SK-N-SH (cell line): Measurements from ENCODE around the gene PXK. TPM values are rescaled to one million over a fixed set of nuclear protein-coding genes. Genes with fewer than 3 reads are reported as not detected.

ENCODE experiments used
- CTCF ChIA-PET: fragments of 300-600, 350-600 bp; formaldehyde crosslinking; extraction: SDS; loops from one replicate; lab custom pipeline; 2021; lab: Yijun Ruan, JAX
- POLR2A ChIA-PET: fragments of 350-600 bp; sonication (Branson Sonifier 250); formaldehyde crosslinking; extraction: SDS; loops from one replicate; lab custom pipeline; 2020; ENCODE audit warnings: antibody characterized with exemption, inconsistent platforms; lab: Yijun Ruan, JAX
- DNase-seq: peaks from one replicate; pipeline ENCODE4 v3.0.0; 2012
- H2AFZ ChIP-seq: fragments of 200-600 bp; sonication (generic); 2 replicates; pipeline ENCODE4 v1.8.1; 2016; ENCODE audit warnings: antibody characterized with exemption, mild to moderate bottlenecking, low read depth
- H3F3A ChIP-seq: fragments of 200-600 bp; sonication (generic); replicated peaks from 2 replicates; pipeline ENCODE3; 2016; ENCODE audit warnings: antibody characterized with exemption, mild to moderate bottlenecking; ENCODE audit not compliant: insufficient read depth
- H3K27ac ChIP-seq, 2 experiments: fragments of 200-500 bp in 1 of 2; fragments of 200-600 bp in 1 of 2; sonication (Bioruptor generic) in 1 of 2; sonication (generic), shearing (Covaris generic) in 1 of 2; 2 replicates each; pipeline versions ENCODE4 v1.5.1 to v1.6.1; 2014 to 2016; ENCODE audit warnings: low read depth in 2 of 2, inconsistent platforms in 1 of 2, low read length in 1 of 2, mild to moderate bottlenecking in 1 of 2, mixed read lengths in 1 of 2
- H3K27me3 ChIP-seq: fragments of 200-600 bp; sonication (generic), shearing (Covaris generic); 2 replicates; pipeline ENCODE4 v1.6.1; 2016; ENCODE audit warnings: mixed run types; ENCODE audit not compliant: insufficient read depth
- H3K36me3 ChIP-seq, 2 experiments: fragments of 200-500 bp in 1 of 2; fragments of 200-600 bp in 1 of 2; sonication (Bioruptor generic) in 1 of 2; sonication (generic) in 1 of 2; replicated peaks in 1 of 2; 2 replicates each; pipeline versions ENCODE3 to v1.5.1; 2014 to 2016; ENCODE audit warnings: low read length in 1 of 2, mild to moderate bottlenecking in 1 of 2; ENCODE audit not compliant: insufficient read depth in 2 of 2, control insufficient read depth in 1 of 2
- H3K4me1 ChIP-seq, 2 experiments: fragments of 200-500 bp in 1 of 2; fragments of 200-600 bp in 1 of 2; sonication (Bioruptor generic) in 1 of 2; sonication (generic), shearing (Covaris generic) in 1 of 2; 2 replicates each; pipeline versions ENCODE4 v1.5.1 to v1.6.1; 2014 to 2016; ENCODE audit warnings: low read depth in 1 of 2, low read length in 1 of 2, mixed run types in 1 of 2; ENCODE audit not compliant: insufficient read depth in 2 of 2, control insufficient read depth in 1 of 2
- H3K4me2 ChIP-seq: fragments of 200-600 bp; sonication (generic), shearing (Covaris generic); 2 replicates; pipeline ENCODE4 v1.6.1; 2017; ENCODE audit warnings: mixed run types
- H3K4me3 ChIP-seq, 2 experiments: fragments of 200-500 bp in 1 of 2; fragments of 200-600 bp in 1 of 2; sonication (Bioruptor generic) in 1 of 2; sonication (generic), shearing (Covaris generic) in 1 of 2; 2 replicates each; pipeline versions ENCODE4 v1.5.1 to v1.8.1; 2014 to 2016; ENCODE audit warnings: low read depth in 2 of 2, inconsistent platforms in 1 of 2, low read length in 1 of 2, mild to moderate bottlenecking in 1 of 2, mixed read lengths in 1 of 2, moderate library complexity in 1 of 2
- H3K79me2 ChIP-seq: fragments of 200-600 bp; sonication (generic); 2 replicates; pipeline ENCODE4 v1.8.1; 2017; ENCODE audit warnings: mild to moderate bottlenecking; ENCODE audit not compliant: insufficient read depth
- H3K9ac ChIP-seq: fragments of 200-600 bp; sonication (generic); 2 replicates; pipeline ENCODE4 v1.6.1; 2017; ENCODE audit warnings: mixed run types
- H3K9me2 ChIP-seq: fragments of 200-600 bp; sonication (generic); 2 replicates; pipeline ENCODE4 v1.6.1; 2017; ENCODE audit warnings: mixed run types
- H3K9me3 ChIP-seq: fragments of 200-600 bp; sonication (generic); 2 replicates; pipeline ENCODE4 v1.6.1; 2017; ENCODE audit warnings: mixed run types, mild to moderate bottlenecking, moderate library complexity
- H4K20me1 ChIP-seq: fragments of 200-600 bp; sonication (generic); 2 replicates; pipeline ENCODE4 v1.6.1; 2017; ENCODE audit warnings: mild to moderate bottlenecking, mixed run types; ENCODE audit not compliant: insufficient read depth
- CHD2 ChIP-seq: fragments of 150-350 bp; IDR thresholded peaks from 2 replicates; pipeline ENCODE4 v1.6.1; 2018; ENCODE audit warnings: low read length; ENCODE audit not compliant: partially characterized antibody
- CTCF ChIP-seq: fragments of 200-600 bp; sonication (generic); IDR thresholded peaks from 2 replicates; pipeline ENCODE4 v1.6.1; 2017; ENCODE audit warnings: antibody characterized with exemption, mild to moderate bottlenecking, moderate library complexity
- ELF1 ChIP-seq: IDR thresholded peaks from 2 replicates; pipeline ENCODE4 v1.4.0; 2012
- EP300 ChIP-seq, 2 experiments: IDR thresholded peaks; 2 replicates each; pipeline versions ENCODE4 v1.4.0 to v1.6.1; 2012; ENCODE audit warnings: borderline replicate concordance in 1 of 2, low read depth in 1 of 2, low read length in 1 of 2
- EZH2phosphoT487 ChIP-seq: fragments of 200-600 bp; sonication (generic); IDR thresholded peaks from 2 replicates; pipeline ENCODE4 v1.6.1; 2017; ENCODE audit warnings: low read depth, mixed run types, mild to moderate bottlenecking, antibody characterized with exemption, moderate library complexity, borderline replicate concordance
- FOXM1 ChIP-seq: IDR thresholded peaks from 2 replicates; pipeline ENCODE4 v1.4.0; 2012; ENCODE audit warnings: low read depth, mild to moderate bottlenecking
- GABPA ChIP-seq: IDR thresholded peaks from 2 replicates; pipeline ENCODE4 v1.4.0; 2012; ENCODE audit warnings: low read depth, mild to moderate bottlenecking
- GATA2 ChIP-seq: sonication (generic); formaldehyde crosslinking; IDR thresholded peaks from 2 replicates; pipeline ENCODE4 v1.5.0; 2020; ENCODE audit warnings: mild to moderate bottlenecking, missing genetic modification reagents
- MEF2A ChIP-seq: IDR thresholded peaks from 2 replicates; pipeline ENCODE4 v1.4.0; 2012; ENCODE audit warnings: low read depth, borderline replicate concordance
- NFIC ChIP-seq: IDR thresholded peaks from 2 replicates; pipeline ENCODE4 v1.4.0; 2012; ENCODE audit warnings: borderline replicate concordance
- PBX3 ChIP-seq: IDR thresholded peaks from 2 replicates; pipeline ENCODE4; 2012
- POLR2AphosphoS5 ChIP-seq: IDR thresholded peaks from 2 replicates; pipeline ENCODE4 v1.6.1; 2012; ENCODE audit warnings: low read depth, low read length
- REST ChIP-seq: IDR thresholded peaks from 2 replicates; pipeline ENCODE4 v1.6.1; 2012; ENCODE audit warnings: mild to moderate bottlenecking, low read depth, low read length, moderate library complexity
- RXRA ChIP-seq: IDR thresholded peaks from 2 replicates; pipeline ENCODE4 v1.4.0; 2012; ENCODE audit warnings: low read depth, mild to moderate bottlenecking, borderline replicate concordance
- TCF12 ChIP-seq: IDR thresholded peaks from 2 replicates; pipeline ENCODE4 v1.4.0; 2012
- TEAD4 ChIP-seq: IDR thresholded peaks from 2 replicates; pipeline ENCODE4 v1.4.0; 2012; ENCODE audit warnings: mild to moderate bottlenecking, borderline replicate concordance; ENCODE audit not compliant: insufficient read depth
- USF1 ChIP-seq: IDR thresholded peaks from 2 replicates; pipeline ENCODE4 v1.4.0; 2012; ENCODE audit warnings: low read depth, borderline replicate concordance
- WGBS: methylation state at CpG from one replicate; pipeline ENCODE4 v1.1.6; 2017; ENCODE audit warnings: low lambda C conversion rate; 5-methylcytosine and 5-hydroxymethylcytosine counted together
- polyA plus RNA-seq, 3 experiments: library from polyadenylated mRNA; depleted of rRNA; stranded (reverse); fragments of >200 nt; gene quantifications; 2 replicates each; pipeline ENCODE4 v1.2.3, GENCODE V29; 2012

The PXK gene
- polyA plus RNA-seq, 1 of the 3 experiments (the other 2 are of a cell fraction) = 8.4 TPM

GRCh38 chr3:58411036-58411435, 78.3 kb downstream of the PXK start:
- H3K9me3 ChIP-seq = no peaks in the 10 kb centered on the region
- H3K4me1 ChIP-seq = no peaks in the 10 kb centered on the region; a peak in 1 of 4 replicates
- H3K9ac ChIP-seq = no peak overlapping the region
- peaks cover 0 to 13% of the 10 kb centered on the region in 2 experiments for H3K36me3 ChIP-seq
- TF ChIP-seq GABPA (no peak), FOXM1 (no peak), CTCF (no peak), POLR2AphosphoS5 (no peak), USF1 (no peak), PBX3 (no peak), GATA2 (CRISPR knock-in tag) (no peak), MEF2A (no peak), EZH2phosphoT487 (no peak), REST (no peak), TEAD4 (no peak), ELF1 (no peak), EP300 (IDR thresholded peaks at IDR 0.05; ENCODE audit: borderline replicate concordance in 1 of 2, low read depth in 1 of 2, low read length in 1 of 2) (no peak), NFIC (no peak), RXRA (no peak), TCF12 (no peak), CHD2 (no peak)
- H3K27ac ChIP-seq = no peak overlapping the region
- no peaks in the 10 kb centered on the region for H3K27me3 ChIP-seq
- DNase-seq = no peak
- no peaks in the 10 kb centered on the region for H3K9me2 ChIP-seq
- H2AFZ ChIP-seq = no peak overlapping the region
- ChIA-PET CTCF (interaction anchor here (0.7 to 1.8 kb wide), 5 partner anchors 19 to 157 kb away, joined by 3 to 4 read pairs (median 3); no protein-coding TSS in a partner anchor), POLR2A (no interaction called here)
- H3F3A ChIP-seq = no peaks in the 10 kb centered on the region
- no peak overlapping the region for H3K4me3 ChIP-seq
- no peak overlapping the region for H3K4me2 ChIP-seq
- H4K20me1 ChIP-seq = no peaks in the 10 kb centered on the region
- 93% methylated on average over 3 of the region's 3 CpGs for WGBS
- no peaks in the 10 kb centered on the region for H3K79me2 ChIP-seq
